Stimulated activated CD4-positive, alpha-beta T cell treated with anti-CD3 and anti-CD28 coated beads, Interleukin-2, amount 100 ng/mL, for 24 hours (primary cell): Measurements from ENCODE around the gene ERMN.
"Not testable (repeated sequence)": the region's sequence is repeated elsewhere in the genome, so short reads cannot be mapped to it uniquely, and the experiment has no call there.

Experiments
- DNase-seq, 2 donors: peaks; one replicate each; pipeline ENCODE4 v3.0.0-alpha.2; 2020

ERMN gene, protein sequence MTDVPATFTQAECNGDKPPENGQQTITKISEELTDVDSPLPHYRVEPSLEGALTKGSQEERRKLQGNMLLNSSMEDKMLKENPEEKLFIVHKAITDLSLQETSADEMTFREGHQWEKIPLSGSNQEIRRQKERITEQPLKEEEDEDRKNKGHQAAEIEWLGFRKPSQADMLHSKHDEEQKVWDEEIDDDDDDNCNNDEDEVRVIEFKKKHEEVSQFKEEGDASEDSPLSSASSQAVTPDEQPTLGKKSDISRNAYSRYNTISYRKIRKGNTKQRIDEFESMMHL

DNA sequence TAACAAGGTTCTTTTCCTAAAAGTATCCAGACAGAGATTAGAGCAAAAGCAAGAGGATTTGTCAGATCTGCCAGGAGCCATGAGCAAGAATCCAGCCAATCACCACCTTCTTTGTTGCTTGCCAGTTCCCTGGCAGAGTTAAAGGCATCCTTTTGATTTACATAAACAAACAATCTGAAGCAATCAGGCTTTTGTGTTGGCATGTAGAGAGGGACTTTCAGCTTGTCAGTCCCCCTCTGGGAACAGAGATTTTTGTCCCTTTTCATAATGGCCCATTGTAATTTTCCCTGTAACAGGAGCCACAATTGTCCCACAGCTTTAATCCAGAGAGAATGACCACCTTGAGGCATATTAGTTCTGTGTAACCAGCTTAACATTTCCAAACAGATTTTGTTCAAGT, at the start of gene ERMN:
ERMN (minus strand) TSS at position 39 of the 400 bp plus-strand sequence. CDS start 182 bp downstream, outside the sequence.
- no peak for DNase-seq

DNA sequence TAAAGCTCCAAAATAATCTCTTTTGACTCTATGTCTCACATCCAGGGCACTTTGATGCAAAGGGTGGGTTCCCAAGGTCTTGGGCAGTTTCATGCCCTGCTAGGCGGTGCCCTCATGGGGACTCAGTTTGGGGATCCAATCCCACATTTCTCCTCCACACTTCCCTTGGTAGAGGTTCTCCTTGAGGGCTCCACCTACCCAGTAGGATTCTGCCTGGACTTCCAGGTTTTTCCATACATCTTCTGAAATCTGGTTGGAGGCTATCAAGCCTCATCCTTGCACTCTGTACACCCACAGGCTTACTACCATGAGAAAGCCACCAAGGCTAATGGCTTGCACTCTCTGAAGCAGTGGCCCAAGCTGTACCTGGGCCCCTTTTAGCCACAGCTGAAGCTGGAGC, 49.8 kb upstream of the ERMN start:
- DNase-seq = no peak

DNA sequence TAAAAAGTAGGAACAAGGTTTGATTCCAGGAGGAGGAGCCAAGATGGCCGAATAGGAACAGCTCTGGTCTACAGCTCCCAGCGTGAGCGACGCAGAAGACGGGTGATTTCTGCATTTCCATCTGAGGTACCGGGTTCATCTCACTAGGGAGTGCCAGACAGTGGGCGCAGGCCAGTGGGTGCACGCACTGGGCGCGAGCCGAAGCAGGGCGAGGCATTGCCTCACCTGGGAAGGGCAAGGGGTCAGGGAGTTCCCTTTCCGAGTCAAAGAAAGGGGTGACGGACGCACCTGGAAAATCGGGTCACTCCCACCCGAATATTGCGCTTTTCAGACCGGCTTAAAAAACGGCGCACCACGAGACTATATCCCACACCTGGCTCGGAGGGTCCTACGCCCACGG, 42.9 kb upstream of the ERMN start:
- DNase-seq = not testable (repeated sequence)

DNA sequence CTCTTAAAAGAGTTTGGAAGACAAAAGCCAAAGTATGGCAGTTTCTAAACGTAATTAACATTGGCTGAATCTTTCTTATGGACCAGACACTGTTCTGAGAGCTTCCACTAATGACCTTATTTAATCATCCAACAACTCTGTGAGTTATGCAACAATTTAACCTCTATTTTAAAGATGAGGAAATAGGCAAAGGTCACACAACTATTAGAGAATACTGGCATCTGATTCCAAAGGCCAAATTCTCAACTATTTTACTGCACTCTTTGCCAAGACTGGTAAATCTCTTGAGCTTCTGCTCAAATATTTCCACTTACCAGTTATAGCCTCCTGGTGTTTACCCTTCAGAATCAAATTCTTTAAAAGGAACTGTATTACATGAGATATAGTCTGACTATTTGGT, 42.1 kb upstream of the ERMN start:
- no peak for DNase-seq

DNA sequence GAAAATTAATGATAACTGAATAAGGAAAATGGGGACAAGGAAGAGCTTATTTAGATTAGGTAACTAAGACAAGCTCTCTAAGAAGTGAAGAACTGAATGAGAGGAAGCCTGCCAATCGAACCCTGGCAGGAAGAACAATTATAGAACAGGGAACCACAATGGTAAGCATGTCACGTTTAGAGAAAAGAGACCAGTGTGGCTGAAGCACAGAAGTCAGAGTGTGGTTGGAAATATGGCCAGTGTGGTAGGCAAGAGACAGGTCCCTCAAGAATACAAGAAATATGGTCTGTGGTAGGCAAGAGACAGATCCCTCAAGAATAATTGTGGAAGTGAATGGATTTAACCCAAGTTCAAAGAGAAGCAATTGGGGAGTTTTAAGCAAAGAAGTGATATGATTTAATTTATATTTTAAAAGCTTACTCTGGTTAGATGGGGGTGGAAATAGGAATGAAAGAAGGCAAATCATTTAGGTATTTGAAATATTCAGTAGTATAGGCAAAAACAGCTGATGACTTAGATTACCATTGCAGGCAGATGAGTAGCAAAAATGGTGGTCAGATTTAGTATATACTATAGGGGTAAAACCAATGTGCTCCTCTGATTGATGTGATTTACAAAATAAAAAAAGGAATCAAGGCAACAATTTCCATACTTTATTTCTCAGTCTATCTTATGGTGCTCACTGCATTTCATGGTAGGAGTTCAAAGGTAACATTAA, 38.8 kb upstream of the ERMN start:
- DNase-seq = no peak

DNA sequence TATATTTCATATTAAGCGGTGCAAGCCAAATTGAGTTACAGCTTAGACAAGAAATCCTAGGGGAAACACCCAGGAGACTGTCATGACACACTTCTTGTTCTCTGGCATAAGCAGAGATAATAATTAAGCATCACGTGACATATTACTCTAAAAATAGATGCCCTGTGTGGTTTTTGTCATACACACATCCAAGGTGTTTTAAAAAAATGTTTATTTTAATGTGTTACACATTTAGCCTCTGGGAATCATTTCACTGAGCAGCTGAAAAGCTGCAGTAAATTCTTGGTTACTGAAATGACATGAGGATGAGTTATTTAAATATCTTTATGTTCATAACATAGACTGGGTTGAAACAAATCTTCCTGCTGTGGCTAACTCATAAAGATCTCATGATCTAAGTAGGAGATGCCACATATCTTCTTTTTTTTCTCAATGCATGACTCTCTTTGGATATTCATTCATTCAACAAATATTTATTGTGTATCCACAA, 38.0 kb upstream of the ERMN start:
- no peak for DNase-seq

DNA sequence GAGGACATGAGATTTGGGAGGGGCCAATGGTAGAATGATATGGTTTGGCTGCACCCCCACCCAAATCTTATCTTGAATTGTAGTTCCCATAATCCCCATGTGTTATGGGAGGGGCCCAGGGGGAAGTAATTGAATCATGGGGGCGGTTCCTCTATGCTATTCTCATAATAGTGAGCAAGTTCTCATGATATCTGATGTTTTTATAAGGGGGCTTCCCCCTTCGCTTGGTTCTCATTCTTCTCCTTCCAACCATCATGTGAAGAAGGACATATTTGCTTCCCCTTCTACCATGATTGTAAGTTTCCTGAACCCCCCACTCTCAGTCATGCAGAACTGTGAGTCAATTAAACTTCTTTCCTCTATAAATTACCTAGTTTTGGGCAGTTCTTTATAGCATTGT, 37.0 kb upstream of the ERMN start:
- no peak for DNase-seq

DNA sequence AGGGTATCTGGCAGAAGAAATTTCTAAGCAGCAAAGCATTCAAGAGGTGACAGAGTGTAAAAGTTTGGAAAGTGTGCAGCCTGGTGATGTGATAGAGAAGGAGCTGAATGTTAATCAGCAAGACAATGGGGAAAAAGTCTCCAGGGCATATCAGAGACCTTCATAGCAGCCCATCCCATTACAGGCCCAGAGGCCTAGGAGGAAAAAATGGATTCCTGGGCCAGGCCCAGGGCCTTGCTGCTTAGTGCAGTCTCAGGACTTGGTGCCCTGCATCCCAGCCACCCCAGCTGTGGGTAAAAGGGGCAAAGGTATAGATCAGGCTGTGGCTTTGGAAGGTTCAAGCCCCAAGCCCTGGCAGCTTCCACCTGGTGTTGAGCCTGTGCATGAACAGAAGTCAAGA, 35.9 kb upstream of the ERMN start:
- no peak for DNase-seq

DNA sequence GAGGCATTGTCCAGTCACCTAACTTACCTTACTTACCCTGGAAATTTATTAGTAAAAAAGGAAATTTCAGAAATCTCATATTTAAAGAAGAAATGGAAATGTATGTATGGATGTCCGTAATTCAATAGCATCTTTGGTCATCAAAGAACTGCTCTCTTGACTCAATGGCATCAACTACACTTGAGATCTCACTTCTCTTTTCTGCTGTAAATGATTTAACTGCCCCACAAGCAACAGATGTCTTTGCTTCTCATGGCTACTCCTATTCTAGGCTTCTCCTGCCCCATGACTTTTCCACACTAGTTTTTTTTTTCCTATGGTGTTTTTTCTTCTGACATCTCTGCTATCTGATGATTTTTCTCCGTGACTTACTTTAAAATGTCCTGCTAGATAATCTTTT, 34.0 kb upstream of the ERMN start:
- DNase-seq = no peak

DNA sequence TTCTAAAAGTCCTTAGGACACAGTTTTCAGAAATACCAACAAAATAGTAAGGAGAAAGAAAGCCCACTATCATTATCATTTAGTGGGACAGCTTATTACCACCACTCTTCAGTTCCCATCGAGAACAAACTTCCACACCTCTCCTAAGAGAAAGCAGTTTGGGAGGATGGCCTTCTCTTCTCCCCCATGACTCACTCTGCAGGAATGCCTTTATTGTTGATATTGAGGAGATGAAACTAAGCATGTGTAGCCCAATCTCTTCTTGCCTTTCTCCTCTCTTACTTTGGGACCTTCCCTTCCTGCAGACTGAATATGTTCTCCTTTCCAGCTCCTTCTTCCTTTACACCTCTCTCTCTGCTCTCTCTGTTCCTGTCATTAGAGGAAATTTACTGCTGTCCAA, 30.0 kb upstream of the ERMN start:
- no peak for DNase-seq

DNA sequence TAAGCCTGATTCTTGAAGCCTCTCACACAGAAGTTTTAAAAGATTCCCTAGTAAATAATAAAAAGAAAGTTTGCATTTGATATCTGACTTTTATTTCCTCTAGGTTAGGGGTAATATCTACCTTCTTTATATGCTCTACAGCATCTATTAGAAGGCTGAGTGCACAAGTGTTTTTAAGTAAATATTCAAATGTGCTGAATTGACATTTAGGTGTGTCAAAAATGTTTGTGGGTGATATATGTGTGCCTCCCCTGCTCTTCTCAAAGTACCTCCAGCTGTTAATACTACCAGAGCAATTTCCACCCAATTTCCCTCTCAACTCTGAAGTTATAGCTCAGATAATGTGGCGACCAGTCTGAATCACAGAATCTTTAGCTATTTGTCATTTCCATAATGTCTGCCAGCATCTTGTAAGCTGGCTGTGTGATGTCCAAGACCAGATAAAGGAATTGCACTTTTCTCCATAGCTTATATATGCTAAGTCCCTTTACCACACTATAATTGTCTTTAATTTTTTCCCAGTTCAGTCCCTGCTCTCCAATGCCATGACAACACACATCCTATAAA, 24.4 kb upstream of the ERMN start:
- DNase-seq = no peak

DNA sequence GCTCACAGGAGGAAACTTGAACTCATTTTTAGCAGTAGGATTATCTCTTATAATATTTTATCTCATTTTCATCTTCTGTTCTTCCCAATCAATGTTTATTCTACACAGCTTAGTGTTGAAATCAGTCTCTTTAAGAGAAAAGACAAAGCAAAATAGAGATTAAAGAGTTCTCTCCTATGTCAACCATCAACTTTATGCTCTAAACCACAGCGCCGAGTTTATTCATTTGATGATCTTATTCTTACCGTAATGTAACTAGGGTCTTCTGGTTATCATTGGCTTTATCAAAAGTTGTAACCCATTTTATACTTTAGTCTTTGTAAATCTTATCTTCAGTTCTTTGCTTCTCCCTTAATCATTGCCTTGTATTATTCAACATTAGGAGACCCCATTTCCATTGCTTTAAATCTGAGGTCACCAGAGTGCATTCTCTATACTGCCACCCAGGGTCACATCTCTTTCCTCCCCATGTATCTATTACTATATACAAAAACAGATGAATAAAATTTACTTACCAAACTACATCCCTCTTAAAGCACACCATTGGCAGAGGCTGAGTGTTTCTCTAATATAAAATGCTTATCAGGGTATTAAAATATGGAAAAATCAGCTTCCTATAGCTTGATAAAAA, 22.8 kb upstream of the ERMN start:
- no peak for DNase-seq

DNA sequence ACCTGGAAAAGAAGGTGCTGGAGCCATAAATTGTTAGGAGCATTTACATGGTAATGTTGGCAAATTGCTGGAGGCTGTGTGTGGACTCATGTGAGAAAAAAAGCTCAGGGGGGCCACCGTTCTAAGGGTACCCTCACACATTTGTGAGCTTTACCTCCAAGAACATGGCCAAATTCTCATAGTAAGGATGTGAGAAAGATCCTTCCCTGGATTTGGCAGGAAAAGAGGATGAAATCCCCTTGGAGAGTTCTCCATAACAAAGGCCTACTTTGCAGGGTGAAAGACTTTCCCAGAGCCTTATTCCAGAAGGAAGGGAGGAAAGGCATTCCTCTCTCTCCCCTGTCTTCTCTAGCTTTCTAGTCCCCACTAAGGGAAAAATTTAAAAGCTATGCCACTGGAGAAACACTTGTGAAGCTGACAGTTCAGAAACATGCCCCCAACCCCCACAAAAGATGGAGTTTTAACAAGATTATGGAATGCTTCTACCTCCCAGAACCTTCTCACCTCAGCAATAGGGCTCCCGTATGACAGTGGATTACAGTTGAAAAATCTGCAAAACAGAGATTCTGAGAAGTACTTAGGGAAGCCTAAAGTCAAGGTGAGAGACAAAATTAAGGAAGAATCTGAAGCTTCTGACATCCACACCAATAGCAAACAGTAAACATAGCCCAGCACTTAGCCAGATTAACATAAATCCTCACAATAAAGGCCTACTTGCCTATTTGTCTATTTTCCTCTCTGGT, 20.2 kb upstream of the ERMN start:
- no peak for DNase-seq

DNA sequence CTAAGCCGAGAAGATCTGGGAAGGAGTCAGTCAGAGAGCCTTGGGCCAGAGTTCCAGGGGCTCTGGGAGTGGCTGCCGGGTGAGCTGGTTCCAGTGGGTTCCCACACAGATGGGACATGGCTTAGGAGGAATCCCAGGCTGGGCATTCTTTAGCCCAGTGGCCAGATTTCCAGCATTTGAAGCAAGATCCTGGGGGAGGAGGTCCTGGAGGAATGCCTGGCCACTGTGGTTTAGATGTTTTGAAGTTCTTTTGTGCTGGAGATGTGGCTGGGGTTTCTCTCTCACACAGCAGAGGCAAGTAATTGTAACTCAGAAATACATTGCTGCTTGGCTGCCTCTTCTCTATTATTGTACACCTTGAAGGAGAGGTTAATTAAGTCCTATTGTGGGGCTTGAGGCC, 15.8 kb upstream of the ERMN start:
- not testable (repeated sequence) for DNase-seq

DNA sequence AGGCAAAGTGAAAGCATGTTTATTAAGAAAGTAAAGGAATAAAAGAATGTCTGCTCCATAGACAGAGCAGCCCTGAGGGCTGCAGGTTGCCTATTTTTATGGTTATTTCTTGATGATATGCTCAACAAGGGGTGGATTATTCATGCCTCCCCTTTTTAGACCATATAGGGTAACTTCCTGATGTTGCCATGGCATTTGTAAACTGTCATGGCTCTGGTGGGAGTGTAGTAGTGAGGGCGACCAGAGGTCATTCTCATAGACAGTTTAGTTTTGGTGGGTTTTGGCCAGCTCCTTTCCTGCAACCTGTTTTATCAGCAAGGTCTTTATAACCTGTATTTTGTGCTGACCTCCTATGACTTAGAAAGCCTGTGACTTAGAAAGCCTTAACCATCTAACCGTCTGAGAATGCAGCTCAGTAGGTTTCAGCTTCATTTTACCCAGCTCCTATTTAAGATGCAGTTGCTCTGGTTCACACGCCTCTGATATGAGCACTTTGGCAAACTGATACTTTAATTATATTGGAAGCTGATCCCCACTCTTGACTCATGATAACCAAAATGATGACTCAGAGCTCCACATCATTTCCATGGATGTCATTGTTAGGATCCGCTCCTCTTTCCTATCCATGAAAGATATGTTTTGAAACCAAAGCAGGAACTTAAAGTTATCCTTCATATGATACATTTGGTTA, 14.5 kb upstream of the ERMN start:
- DNase-seq = no peak

DNA sequence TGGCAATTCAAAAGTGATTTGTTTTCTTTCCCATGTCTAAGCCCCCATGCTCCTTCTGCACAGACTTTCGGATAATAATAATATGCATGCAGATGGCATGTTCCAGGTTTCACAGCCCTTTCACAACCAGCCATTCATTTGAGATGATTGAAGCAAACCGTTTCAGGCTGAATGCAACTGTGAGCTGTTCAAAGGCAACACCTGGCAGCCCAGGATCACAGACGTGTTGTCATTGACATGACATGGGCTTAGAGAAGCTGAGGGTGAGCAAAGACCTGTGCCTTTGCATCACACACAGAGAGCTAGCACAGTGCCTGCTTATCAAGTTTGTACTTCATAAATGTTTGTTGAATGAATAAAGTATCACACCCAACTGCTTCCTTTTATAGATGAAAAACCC, 12.4 kb upstream of the ERMN start:
- no peak for DNase-seq

DNA sequence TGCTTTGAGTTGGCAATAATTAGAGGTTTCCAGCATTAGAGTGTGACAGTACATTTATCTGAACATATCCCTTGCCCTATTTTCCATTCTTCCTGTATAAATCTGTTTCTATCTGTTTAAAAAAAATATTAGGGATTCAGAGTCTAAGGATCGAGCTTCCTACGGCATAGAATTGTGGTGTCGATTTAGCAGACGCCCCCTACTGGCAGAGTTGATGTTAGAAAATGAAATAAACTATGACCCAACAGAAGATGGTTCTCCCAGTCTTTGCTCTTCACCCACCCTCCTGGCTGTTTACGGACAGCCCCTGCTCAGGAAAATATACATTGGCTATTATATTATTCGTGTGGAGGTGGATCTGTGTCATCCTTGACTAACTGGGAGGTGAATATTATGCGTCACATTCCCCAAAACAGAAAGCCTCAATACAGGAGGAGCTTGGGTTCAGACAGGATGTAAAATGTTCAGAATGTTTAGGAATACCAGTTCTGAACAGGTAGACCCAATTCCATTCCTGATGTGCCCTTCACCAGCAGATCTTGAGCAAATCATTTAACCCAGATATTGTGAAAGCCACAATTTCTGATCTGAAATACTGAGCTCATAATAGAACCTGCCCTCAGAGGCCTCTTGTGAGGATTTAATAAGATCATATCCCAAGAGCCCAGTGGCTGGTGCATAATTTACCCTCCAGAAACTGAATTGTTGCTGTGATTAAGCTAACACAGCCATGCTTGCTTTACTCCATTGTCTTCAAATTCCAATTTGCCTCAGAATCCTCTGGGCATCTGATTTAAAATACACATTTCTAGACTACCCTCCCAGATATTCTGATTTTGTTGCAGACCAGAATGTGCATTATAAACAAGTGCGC, 10.8 kb upstream of the ERMN start:
- peak; percentile 46 to 62 for DNase-seq

DNA sequence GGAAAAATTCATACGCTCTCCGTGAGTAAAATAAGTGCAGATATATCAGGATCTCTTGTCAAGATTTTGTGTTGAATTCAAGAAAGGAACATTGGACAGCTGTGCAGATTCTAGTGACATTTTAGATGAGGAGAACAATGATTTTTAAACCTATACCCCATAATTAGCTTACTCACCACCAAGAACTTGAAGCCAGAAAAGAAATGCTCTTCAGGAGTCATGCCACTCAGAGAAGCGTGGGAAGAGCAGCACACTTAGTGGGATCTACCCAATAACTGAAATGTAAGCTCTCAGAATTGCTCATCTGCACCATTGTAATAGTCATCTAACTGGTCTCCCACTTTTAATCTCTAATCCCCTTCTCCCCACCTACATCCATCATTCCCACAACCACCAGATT, 9.2 kb upstream of the ERMN start:
- DNase-seq = peak in 1 of 2 donors; percentile 22

DNA sequence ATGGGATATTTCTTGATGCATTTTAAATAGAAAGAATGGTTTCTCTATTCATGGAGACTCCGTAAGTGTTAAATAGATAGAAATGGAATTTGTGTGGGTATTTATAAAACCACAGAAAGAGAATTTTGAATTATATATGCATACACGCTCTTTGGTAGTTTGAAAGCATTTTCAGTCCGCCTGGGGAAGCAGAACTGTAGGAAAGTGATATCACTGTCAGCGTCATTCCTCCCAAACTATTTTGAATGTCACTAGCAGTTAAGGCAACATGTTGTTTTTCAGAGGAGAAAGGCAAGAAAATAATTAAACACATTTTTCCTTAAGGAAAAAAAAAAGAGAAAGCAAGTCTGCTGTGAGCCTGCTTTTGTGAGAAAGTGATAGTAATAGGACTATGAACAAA, 8.7 kb upstream of the ERMN start:
- no peak for DNase-seq

DNA sequence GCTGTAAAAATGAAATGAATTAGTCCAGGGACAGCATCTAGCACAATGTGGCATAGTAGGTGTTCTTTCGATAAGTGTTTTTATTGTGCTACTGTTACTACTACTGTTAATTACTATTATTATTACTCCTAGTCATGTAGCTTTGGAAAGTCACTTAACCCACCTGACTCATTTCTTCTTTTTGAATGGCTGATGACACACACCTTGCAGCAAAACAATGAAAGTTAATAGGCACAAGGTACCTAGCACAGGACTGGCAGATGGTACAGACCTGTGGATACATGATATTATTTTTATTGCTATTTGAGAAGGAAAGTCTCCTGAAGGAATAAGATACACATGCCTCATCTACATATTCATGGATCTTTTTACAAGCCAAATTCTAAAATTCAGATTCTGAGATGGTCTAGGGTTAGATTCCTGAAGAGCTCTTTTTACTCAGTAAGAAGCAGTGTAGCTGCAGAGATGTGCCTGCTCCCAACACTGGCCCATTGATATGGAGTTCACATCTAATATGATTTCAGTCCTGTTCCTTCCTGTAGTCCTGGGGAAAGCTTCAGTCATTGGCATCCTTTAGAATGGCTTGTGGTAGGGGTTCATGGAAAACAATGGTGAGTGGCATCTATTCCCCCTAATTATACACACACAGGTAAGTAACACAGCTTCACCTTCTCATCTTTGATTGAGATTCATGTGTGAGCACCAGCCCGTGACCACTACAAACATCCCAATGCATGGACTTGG, 7.9 kb upstream of the ERMN start:
- peak in 1 of 2 donors; percentile 18 for DNase-seq

DNA sequence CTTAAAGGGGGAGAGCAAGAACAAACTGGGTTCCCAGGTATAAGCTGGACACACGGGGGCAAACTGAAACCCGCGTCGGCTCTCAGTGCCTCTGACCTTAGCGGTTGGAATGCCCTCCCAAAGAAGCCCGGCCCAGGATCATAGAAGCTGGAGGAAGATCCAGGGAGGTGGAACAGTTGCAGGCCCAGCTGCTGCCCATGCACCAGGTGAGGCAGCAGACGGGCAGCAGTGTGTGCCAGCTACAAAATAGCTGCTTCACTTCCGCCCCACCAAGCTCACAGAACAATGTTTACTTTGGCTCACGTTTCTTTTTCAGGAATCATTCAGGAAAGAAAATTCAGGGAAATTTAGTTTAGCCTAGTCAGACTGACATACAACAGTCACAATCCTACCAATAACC, 3.9 kb upstream of the ERMN start:
- no peak for DNase-seq
